ENCODE results near the gene CENPB.

GRCh38 chr20:3800878-3801260 lies 14.3 kb upstream of the CENPB start:
- no peak for TF ChIP-seq CHD2 (IDR thresholded peaks at IDR 0.05; ENCODE audit: borderline replicate concordance, low read depth, low read length)
- no peak for TF ChIP-seq RFX5 (IDR thresholded peaks at IDR 0.05; ENCODE audit: low read depth, low read length)
- TF ChIP-seq POLR2AphosphoS2 (IDR thresholded peaks at IDR 0.05; ENCODE audit: low read depth, low read length) = no peak
- no peak for TF ChIP-seq POLR2AphosphoS5 (IDR thresholded peaks at IDR 0.05; ENCODE audit: low read length)
- TF ChIP-seq BCL11A (IDR thresholded peaks at IDR 0.05; ENCODE audit: low read depth, low read length) = no peak
